GM19240 (cell line): ENCODE results near the gene PPP2R5B.

Experiments used
- DNase-seq: peaks from one replicate; pipeline ENCODE4 v3.0.0; 2011; ENCODE audit warnings: low spot score; ENCODE audit not compliant: insufficient read length

PPP2R5B gene

DNA sequence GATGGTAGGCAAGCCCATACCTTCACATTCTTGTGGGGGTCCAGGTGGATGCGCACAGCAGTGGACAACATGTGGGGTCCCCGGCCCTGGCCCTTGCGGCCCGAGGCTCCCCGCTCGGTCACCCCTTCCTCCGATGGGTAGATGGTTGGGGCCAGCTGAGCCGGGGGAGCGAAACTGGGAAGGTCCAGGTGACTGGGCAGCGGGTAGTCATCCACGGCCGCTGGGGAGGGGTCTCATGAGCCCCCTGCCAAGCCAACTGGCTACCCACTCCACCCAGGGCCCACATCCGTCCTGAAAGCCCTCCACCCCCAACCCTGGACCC is 18.2 kb upstream of the PPP2R5B start:
- no peak for DNase-seq

DNA sequence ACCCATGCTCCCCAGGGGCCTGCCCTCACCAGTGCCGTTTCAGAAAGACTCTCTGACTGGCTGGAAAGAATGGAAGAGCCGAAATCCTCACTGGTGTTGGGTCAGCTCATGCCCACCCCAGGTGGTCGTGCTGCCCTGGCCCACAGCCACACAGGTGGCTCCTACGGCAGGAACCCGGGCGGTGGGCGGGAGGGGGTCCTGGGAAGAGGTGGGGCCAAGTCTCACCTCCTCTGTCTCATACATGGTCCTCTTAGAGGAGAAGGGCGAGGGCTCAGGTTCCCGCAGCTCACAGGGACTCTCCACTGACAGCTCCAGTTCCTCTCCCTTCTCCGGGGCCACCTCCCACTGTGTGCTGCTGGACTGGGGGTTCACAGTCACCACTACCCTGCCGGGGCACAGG is 15.7 kb upstream of the PPP2R5B start:
- no peak for DNase-seq

DNA sequence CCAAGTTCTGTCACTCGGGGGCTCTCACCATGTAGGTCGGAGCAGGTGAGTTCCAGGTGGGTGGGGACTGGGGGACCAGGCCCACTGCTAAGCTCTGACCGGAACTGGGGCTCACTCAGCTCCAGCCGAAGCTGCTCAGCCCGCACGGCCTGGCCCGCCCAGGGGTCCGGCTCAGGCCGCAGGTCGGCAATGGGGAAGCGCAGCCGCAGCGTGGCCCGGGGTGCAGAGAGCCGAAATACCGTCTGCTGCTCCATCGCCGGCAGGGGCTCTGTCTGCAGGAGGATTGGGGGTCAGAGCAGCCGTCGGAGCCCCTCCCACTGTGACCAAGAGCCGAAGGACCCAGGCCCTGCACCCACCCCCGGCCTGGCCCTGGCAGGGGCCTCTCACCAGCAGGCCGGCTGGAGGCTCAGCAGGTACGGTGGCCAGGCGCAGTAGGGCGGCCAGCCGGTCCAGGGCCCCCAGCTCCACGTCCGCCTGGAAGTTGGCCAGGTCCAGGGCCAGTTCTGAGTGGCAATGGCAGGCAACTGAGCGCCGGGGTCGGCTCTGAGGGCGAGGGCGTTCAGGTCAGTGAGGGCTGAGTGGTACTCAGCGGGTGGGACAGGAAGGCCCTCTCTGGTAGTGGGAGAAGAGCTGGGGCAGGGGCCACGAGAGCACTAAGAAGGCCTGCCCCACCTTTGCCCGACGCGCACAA is 14.7 kb upstream of the PPP2R5B start:
- no peak for DNase-seq

DNA sequence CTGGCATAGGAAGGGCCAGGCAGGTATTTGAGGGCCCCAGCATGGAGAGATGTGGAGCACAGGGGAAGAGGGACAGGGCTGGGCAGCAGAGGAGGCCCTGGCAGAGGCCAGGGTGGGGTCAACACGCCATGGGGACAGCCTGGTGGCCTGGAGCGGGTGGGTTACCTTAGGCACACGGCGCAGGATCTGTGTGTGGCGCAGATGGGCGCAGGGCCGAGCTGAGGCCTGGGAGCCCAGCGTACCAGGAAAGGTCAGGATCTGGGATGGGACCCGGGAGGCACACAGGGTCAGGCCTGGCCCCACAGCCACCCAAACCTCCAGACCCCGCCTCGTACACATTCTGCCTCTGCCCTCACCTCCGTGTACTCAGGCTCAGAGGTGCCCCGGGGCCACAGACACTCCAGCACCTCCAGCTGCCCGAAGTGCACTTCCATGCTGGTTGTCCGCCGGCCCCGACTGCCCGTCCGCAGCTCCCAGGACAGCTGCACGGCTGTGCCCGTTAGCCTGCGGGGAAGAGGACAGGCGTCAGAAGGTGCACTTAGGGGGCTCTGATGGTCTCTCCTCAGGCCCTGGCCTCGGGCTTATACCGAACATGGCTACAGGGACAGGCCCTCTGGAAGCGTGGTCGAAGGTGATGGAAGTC is 13.9 kb upstream of the PPP2R5B start:
- no peak for DNase-seq

DNA sequence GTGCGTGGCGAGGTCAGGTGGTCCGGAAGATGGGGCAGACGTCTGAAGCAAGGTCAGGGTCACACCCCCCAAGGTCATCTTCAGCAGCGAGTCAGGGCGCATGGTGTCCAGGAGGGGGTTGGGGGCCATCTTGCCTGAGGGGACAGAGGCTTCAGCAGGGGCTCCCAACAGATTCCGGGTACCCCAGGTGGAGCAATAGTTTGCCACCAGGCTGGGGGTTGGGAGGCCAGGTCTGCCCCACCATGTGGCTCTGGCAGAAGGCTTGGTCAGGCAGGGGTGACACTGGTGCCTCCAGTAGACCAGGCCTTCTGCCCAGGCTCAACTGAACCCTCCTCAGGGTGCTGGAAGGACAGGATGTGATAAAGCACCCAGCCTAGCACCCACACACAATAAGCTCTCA is 13.3 kb upstream of the PPP2R5B start:
- DNase-seq: no peak

DNA sequence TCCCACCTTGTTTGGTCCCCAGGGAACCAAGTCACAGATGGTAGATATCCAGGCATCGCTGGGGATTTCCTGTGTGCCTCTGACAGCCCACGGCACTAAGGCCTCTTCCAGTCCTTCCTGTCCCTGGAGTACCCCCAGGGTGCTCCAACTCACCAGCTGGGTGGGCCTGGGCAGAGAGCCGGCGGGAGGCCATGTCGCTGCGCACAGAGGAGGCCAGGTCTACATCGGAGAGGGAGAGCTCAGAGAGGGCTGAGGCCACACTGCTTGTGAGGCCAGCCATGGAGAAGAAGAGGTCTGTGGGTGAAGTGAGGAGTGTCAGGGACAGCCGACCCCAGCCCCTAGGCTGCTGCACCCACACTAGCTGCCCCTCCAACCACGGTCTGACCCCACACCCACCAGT is 12.8 kb upstream of the PPP2R5B start:
- no peak for DNase-seq

DNA sequence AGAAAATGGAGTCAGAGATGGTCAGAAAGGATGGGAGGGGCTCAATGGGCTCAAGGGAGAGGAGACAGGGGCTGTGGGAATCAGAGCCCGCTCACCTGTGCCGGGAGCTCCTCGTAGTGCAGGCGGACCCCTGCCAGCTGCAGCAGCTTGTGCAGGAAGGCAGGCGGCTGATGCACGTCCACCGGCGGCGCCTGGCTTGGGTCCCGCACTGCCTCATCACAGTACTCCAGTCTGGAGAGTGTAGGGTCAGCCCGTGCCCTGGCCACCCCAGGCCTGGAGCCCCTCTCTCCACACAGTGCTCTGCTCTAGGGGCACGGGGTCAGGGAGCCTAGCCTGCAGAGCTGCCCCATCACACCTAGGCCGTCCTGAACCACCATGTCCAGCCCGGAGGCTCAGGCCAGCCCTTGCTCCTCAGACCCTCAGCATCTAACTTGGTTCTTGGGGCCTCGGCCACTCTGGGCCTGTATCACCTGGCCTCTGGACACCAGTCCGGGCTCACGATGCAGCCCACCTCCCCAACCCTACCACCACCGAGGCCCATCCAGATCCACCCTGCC is 11.2 kb upstream of the PPP2R5B start:
- no peak for DNase-seq

DNA sequence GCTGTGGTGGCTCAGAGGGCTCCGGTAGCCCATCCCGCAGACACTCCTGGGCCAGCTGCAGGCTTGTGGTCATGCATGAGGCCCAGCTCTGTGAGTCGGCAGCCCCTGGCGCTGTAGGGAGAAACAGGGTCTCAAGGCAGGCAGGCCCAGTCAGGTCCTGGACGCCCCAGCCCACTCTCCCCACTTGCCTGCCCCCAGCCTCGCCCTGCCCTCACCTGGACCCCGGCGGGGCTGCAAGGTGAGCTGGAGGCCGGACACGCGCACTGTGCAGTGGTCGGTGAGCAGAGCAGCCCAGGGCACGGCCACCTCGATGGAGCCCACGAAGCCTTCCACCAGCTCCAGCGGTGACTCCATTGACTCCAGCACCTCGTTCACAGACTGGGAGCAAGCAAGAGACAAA is 10.4 kb upstream of the PPP2R5B start:
- DNase-seq: no peak

DNA sequence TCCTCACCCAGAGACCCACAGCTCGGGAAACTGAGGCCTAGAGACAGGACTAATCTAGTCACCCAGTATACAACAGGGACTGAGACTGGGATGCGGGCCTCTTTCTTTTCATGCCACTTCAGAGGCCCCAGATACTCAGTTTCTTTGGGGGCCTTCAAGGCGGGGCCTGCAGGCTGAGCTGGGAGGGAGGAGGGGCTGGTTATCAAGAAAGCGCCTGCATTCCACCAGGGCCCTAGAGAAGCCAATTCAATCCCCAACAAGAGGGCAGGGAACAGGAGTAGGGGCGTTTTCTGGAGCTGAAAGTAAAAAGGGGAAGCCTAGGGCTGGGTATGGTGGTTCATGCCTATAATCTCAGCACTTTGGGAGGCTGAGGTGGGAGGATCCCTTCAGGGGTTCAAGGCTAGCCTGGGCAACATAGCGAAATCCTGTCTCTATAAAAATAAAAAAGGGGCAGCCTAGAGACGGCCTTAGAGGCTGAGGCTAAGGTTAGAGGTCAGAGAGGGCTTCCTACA is 9.1 kb upstream of the PPP2R5B start:
- no peak for DNase-seq

DNA sequence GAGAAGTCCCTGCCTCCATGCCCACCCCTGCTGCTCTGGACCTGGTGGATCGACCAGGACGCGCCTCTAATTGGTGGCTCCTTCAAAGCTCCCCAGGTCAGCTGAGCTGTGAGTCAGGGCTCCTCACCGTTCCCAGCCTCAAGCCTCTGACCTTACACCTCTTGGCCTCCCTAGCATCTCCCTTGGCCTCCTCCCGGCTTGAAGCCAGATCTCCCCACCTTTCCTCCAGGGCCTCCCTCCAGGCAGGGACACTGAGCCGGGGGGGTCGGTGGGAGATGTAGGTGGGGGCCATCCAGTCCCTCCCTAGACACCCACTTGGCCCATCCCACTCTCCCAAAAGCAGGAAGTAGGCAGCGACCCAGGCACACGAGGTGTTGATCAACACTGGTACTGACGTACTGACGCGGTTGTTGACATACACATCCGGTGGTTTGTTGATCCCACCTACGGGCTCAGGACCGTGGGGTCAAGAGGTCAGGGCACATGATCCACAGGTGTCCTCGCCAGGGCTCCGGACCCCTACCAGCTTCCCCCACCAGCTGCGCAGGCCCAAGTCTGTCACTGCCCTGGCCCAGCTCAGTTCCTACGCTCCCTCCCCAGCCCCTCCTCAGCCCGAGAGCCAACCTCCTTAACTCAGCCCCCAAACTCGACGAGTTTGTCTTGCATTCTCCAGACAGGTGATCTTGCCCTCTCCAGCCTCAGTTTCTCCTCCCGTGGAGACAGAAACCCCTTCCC is 8.3 kb upstream of the PPP2R5B start:
- DNase-seq: peak; percentile 61

DNA sequence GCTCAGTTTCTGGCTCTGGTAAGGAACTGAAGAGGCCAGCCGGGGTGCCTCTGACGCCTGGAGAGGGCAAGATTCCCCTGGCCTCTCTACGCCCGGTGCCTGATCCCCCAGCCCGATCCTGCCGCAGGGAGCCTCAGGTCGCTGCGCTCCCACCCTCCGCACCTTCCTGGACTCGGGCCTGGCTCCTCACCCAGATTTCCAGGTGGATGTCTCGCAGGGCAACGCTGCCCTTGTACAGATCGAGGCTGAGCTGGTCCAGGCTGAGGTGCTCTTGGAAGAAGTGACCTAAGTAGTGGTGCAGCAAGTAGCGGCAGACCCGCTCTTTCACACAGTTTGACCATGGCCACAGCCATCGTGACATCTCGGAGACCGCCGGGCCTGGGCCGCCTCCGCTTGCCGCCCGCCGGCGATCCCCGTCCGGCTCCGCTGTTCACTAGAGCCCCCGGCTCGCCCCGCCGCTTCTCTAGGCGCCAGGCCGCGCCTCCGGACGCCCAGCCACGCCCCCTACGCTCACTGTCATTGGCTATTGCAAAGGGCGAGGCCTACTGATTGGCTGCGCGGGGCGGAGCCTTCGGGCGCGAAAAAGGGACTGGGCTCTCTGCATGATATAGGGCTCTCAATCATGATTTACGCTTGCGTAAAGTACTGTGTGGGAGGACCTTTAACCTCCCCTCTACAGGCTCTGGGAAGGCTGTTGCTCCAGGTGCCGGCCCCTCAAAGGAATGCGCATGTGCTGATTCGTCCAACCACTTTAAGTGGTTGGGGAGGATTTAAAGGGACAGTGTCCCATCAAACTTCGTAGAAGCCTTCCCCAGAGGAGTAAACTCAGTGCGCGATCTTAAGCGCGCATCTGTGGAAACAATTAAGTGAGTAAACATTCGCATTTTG is 7.5 kb upstream of the PPP2R5B start, which contains the start of gene ATG2A:
Gene ATG2A (minus strand): TSS at position 435 of the 888 bp plus-strand sequence. CDS start 74 bp downstream, at position 361.
- DNase-seq: peak; percentile 98

DNA sequence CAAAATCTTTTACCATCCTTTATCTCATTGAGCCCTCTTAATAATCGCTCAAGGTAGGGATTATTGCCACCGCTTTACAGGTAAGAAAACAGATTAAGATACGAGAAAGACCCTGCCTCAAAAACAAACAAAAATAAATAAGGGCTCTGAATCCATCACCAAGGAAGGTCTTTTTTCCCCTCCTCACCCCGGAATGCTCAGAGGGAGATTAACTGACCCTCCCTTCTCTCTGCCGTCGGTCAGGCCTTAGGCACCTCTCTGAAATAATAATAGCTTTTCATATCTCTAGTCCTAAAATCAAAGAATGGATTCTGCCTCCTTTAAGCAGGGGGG is 6.9 kb upstream of the PPP2R5B start:
- DNase-seq: no peak

DNA sequence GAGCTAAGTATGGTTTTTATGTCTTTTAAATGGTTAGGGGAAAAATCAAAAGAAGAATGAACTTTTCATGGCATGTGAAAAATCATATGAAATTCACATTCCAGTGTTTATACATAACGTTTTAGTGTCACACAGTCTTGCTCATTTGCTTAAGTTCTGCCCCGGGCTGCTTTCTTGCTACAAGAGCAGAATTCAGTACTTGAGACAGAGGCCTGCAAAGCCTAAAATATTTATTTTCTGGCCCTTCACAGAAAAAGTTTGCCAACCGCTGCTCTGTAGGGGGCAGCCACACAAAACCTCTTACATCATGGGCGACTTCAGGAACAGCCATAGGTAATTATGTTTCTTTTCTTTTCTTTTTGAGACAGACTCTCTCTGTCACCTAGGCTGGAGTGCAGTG is 6.5 kb upstream of the PPP2R5B start:
- no peak for DNase-seq

DNA sequence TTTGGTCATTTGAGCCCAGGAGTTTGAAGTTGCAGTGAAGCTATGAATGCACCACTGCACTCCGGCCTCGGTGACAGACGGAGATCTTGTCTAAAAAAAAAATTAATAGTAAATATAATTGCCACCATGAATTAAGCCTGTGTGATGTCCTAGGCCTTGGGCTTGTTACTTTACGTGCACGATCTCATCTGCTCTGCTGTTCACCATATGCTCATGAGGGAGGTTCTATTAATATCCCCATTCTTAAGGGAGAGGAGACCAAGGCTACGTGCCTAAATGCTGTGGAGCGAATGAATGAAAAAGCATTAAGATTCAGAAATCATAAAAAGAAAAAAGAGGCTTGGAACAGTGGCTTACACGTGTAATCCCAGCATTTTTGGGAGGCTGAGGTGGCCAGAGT is 4.9 kb upstream of the PPP2R5B start:
- DNase-seq: no peak

DNA sequence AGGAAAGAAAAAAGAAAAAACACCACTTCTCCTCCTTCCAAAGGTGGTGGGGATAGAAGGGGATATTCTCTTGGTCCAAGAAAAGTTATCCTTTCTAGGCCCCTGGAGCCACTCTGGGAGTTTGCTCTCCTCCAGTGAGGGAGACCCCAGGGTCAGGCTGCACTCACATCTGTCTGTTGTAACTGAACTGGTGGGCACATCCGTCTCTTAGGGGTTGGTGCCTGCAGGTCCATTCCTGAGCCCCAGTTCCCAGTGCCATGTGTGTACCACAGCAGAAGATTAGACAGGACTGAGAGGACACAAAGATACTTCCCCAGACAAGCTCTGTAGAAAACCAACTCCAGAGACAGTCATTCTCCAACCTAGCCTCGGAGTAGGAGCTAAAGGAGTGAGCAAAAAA is 4.4 kb upstream of the PPP2R5B start:
- DNase-seq: no peak

DNA sequence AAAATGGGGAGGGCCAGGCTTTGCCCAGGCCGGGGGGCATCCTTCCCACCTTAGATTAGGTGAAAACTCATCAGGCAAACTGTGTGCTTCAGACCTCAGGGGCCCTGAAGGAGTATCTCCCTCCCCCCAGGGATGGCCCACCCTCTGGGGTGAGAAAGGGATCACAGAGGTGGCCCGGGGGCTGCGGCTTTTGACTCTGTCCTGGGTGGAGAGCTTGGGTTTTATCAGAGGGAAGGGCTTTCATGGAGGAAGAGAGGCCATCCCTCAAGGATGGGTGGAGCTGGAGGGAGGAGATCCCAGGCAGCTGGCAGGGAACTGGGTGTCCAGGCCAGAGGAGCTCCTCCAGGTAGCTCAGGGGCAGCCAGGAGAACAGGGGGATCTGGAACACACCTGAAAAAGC is 3.1 kb upstream of the PPP2R5B start:
- DNase-seq: no peak

DNA sequence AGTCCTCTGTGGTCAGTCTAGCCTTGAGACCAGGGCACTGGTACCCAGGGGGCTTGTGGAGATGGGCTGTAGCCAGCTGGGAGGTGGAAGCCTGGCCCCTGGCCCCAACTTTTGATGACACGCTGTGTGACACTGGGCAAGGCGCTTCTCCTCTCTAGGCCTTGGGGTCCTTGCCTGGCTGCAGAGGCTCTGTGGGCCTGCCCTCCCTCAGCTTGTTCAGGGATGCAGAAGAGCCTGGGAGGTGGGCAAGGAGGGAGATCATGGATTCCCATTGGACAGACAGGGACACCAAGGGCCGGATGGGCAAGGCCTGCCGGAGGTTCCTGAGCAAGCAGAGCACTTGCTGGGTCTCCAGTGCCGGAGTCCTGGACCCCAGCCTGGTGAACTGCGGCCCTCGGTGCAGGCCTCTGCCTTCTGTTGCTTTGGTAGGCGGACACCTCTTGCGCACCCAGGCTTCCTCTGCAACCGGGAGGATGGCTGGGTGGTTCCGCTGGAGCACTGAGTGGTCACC is 1.3 kb upstream of the PPP2R5B start:
- DNase-seq: no peak

DNA sequence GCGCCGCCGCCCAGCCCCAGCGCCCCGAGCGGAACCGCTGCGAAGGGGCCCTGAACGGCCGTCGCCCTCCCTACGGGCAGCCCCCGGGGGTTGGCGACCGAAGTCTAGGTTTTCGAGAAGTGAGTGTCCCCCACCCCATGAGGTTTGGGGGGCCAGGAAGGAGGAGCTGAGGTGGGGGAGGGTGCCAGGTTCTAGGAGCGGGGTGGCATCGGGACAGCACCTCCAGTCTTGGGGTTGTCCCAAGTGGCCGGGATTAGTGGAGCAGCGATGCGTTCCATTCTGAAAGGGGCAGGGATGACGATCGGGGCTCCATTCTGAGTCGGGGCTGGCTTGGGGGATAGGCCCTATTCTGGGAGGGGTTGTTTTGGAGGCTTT is 408 bp downstream of the PPP2R5B start:
- DNase-seq: no peak

DNA sequence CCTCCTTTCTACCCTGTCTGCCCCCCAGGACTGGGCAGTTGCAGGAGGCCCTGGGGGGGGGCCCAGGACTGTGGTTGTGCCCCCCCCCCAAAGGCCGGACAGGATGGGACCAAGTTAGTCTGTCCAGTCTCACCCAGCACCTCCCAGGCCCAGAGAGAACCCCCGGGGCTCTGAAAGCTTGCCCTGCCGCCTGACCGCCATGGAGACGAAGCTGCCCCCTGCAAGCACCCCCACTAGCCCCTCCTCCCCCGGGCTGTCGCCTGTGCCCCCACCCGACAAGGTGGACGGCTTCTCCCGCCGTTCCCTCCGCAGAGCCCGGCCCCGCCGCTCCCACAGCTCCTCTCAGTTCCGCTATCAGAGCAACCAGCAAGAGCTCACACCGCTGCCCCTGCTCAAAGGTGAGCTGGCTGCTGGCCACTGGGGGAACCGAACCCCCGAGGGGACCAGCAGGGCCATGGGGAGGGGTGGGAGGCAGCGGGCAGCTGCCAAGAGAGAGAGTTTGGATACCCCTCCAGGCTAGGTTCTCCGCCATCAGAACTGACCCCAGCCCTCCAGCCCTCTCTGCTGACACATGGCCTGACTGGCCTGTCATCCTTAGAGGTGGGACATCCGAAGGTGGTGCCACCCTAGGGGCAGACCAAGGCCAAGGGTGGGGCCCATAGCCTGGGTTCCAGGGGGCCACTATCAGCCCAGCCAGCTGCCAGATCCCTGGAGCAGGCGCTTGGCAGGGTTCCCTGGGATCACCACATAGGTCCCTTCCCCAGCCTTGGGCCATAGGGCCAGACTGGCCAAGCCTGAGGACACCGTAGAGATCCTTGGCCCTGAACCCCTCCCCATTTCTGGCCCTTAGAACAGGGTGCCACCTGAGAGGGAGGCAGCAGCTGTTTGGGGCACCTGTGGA is 1.3 kb downstream of the PPP2R5B start:
- no peak for DNase-seq

DNA sequence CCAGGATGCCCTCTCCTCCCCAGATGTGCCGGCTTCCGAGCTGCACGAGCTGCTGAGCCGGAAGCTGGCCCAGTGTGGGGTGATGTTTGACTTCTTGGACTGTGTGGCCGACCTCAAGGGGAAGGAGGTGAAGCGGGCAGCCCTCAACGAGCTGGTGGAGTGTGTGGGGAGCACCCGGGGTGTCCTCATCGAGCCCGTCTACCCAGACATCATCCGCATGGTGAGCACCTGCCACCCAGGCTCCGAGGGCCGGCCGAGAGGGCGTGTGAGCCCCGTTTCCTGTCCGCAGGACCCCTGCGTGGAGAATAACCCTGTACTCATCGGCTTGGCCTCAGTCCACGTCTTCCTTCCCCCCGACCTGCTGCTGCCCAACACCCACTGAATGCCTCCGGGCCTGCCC is 2.2 kb downstream of the PPP2R5B start:
- DNase-seq: no peak
